Bronchial epithelial cell (primary cell): ENCODE data around the gene LUZP1. TPM values are rescaled to one million over a fixed set of nuclear protein-coding genes. Genes with fewer than 3 reads are reported as not detected.

Experiments
- DNase-seq: peaks from one replicate; pipeline ENCODE4 v3.0.0-alpha.2; 2010; ENCODE audit warnings: low read depth
- FAIRE-seq: peaks from 2 replicates; lab custom pipeline; 2011; peaks lifted over from hg19 to GRCh38; lab: Jason Lieb, UNC
- H3K27me3 ChIP-seq: 2 replicates; pipeline ENCODE4 v1.5.1; 2011; ENCODE audit warnings: low read length; ENCODE audit not compliant: control insufficient read depth, insufficient read depth
- H3K36me3 ChIP-seq: 2 replicates; pipeline ENCODE4 v1.5.1; 2011; ENCODE audit warnings: low read length; ENCODE audit not compliant: control insufficient read depth, insufficient read depth
- H3K4me3 ChIP-seq: 2 replicates; pipeline ENCODE4 v1.5.1; 2011; ENCODE audit warnings: mild to moderate bottlenecking, low read depth, low read length, control low read depth
- total RNA-seq: library from RNA; depleted of rRNA; stranded (reverse); fragments of >200 nt; gene quantifications from 2 replicates; pipeline ENCODE4 v1.2.1, GENCODE V29; 2014
- TF ChIP-seq, protein P1 (sequence below): IDR thresholded peaks from 2 replicates; pipeline ENCODE4 v1.5.1; 2011; ENCODE audit warnings: mild to moderate bottlenecking, moderate library complexity, low read length, control low read depth, inconsistent platforms; ENCODE audit not compliant: insufficient read depth, severe bottlenecking

LUZP1 gene
- total RNA-seq, 1 donor from 2014 or later: 17.6 TPM

DNA sequence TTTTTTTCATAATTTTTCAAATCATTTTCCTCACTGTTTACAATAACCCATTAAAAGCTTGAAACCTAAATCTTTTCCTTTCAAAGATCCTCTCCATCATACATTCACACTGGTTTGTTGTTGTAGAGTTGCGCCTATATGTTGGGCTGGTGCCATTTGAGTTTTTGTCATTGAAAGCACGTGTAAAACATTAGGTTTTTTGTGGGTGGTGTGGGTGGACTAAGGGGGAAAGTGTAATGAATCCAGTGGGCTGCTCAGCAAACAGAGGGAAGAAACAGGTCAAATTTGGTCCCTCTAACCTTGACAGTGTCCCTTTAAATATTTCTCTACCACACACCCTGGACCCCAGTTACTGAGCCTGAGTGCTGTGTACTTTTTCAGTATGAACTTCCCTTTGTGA is 102.6 kb downstream of the LUZP1 start:
- DNase-seq: no peak
- H3K4me3 ChIP-seq: no peak overlapping the region
- H3K36me3 ChIP-seq: peaks cover 12% of the 10 kb centered on the region
- no peaks in the 10 kb centered on the region for H3K27me3 ChIP-seq
- no peak for FAIRE-seq
- TF ChIP-seq, protein P1, sequence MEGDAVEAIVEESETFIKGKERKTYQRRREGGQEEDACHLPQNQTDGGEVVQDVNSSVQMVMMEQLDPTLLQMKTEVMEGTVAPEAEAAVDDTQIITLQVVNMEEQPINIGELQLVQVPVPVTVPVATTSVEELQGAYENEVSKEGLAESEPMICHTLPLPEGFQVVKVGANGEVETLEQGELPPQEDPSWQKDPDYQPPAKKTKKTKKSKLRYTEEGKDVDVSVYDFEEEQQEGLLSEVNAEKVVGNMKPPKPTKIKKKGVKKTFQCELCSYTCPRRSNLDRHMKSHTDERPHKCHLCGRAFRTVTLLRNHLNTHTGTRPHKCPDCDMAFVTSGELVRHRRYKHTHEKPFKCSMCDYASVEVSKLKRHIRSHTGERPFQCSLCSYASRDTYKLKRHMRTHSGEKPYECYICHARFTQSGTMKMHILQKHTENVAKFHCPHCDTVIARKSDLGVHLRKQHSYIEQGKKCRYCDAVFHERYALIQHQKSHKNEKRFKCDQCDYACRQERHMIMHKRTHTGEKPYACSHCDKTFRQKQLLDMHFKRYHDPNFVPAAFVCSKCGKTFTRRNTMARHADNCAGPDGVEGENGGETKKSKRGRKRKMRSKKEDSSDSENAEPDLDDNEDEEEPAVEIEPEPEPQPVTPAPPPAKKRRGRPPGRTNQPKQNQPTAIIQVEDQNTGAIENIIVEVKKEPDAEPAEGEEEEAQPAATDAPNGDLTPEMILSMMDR: no peak

DNA sequence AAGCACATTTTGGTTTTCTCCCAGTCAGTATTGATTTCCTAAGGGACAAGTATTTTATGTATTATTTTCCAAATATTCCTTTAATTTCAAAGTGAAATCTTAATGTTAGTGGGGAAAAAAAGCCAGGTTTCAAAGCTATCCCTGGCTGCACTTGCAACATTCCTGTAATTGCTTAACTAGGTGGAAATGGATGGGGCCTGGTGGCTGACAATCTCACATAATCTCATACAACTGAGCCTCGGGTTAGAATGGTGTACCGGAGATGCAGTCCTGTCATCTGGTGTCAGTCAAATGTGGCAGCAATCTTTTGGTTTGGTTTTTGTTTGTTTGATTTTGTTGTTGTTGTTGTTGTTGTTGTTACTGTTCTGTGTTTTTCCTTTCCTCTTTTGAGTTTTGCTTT is 103.3 kb downstream of the LUZP1 start:
- no peaks in the 10 kb centered on the region for H3K27me3 ChIP-seq
- FAIRE-seq (peak; percentile 77), DNase-seq (no peak)
- H3K4me3 ChIP-seq: no peak overlapping the region
- TF ChIP-seq, protein P1: no peak
- peaks cover 12% of the 10 kb centered on the region for H3K36me3 ChIP-seq

DNA sequence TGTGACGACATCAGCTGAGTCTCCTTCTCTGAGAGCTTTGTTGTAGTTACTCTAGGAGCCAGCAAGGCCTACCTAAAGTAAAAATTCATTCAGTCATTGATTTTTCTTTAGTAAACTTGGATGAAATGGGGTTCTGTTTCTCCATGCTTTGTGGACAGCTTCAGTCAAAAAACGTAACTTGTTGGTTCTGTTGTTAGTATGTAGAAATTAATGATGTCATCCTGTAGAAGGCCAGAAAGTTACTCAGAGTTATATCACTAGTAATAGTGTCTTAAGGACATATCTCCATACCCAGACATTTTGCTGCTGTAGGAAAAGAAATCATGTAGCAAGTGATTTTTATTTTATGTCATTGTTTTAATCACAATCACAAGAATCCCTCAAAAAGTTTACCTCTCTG is 106.4 kb downstream of the LUZP1 start:
- FAIRE-seq: no peak
- H3K4me3 ChIP-seq: no peak overlapping the region
- H3K36me3 ChIP-seq: peaks cover 8% of the 10 kb centered on the region
- no peaks in the 10 kb centered on the region for H3K27me3 ChIP-seq
- peak; percentile 27 for DNase-seq
- TF ChIP-seq, protein P1: no peak

DNA sequence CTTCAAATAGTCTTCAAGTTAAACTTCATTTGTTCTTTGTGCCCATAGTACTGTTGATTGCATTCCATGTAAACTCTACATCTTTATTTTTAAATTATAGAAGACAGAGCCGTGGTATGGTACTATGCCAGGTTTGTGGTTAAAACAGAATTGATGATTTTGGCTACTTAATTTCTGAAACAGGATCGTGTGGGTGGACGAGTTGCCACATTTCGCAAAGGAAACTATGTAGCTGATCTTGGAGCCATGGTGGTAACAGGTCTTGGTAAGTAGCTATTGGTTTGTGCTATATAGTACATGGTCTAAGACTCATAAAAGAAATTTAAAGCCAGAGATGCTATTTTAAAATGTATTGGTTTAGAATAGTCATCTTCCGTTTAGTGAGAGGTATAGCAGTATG is 111.4 kb downstream of the LUZP1 start:
- Histone ChIP-seq H3K4me3 (no peak overlapping the region), H3K36me3 (peaks cover 6% of the 10 kb centered on the region), H3K27me3 (no peaks in the 10 kb centered on the region)
- FAIRE-seq: no peak
- TF ChIP-seq, protein P1: no peak
- DNase-seq: no peak

DNA sequence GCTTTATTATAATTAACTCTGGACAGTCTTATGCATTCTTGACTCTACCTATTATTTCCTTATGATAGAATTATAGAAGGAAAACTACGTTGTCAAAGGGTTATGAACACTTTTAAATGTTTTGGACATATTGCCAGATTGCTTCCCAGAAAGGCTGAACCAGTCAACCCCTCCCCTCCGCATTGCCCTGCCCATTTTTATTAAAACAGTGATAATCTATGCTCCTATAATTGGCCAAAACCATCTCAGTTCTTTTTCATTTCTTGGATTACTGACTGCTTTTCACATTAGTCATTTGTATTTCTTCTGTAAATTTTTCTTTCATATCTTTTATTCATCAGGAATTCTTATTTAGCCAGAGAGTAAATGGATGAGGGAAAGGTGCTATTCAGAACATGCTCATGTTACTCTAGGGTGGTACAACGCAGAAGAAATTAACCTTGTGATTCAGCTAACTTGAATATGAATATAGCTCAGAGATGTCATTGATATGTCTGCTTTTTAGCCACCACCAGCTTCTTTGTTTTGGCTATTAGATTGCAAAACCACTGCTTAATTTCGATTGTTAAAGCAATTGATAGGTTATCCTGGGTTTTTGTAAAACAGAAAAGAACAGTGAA is 117.3 kb downstream of the LUZP1 start:
- TF ChIP-seq, protein P1: no peak
- no peaks in the 10 kb centered on the region for H3K27me3 ChIP-seq
- H3K4me3 ChIP-seq: no peak overlapping the region
- peaks cover 4% of the 10 kb centered on the region for H3K36me3 ChIP-seq
- DNase-seq (no peak), FAIRE-seq (no peak)

DNA sequence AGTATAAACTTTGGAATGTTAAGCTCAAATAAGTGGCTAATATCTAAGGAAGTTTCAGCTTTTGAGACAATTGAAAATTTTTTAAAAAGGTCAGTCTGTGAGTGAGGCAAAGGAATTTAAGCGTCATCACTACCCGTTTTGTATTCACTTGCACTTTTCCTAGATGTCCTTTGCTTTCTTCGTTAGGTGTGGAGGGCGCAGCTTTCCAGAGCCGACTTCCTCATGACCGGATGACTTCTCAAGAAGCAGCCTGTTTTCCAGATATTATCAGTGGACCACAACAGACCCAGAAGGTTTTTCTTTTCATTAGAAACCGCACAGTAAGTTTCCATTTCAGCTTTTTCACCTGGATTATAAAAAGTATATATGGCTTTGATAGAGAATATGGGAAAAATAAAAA is 118.5 kb downstream of the LUZP1 start:
- peaks cover 4% of the 10 kb centered on the region for H3K36me3 ChIP-seq
- no peaks in the 10 kb centered on the region for H3K27me3 ChIP-seq
- FAIRE-seq (no peak), DNase-seq (no peak)
- TF ChIP-seq, protein P1: no peak
- no peak overlapping the region for H3K4me3 ChIP-seq
